ENCODE measurements around the gene KANSL1. TPM values are rescaled to one million over a fixed set of nuclear protein-coding genes. Genes with fewer than 3 reads are reported as not detected.

The KANSL1 gene
- total and polyA plus RNA-seq, 2 experiments from 2014 or later, result 12.2 to 38.2 TPM

DNA sequence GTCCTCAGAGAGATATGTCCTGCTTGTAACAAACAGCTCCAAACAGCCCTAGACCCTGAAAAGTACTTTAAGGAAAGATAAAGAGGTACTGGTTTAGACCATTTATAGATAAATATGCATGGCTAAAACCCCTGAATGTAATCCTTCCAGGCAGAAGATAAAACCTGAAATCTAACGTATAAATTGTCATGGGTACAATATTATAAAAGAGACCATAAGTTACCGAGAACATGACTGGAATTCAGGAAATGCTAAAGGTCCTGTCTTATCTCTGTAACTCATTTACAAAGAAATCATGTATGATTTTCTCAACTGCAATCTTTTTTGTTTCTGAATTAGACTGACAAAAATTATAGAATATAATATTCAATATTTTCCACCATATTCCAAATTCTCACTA lies 9.2 kb upstream of the KANSL1 start:
- no peaks in the 10 kb centered on the region for H3K9me2 ChIP-seq (ENCODE audit: insufficient read depth)
- no peak overlapping the region for H3K4me2 ChIP-seq (ENCODE audit: unreplicated experiment)
- H3K4me1 ChIP-seq (ENCODE audit: insufficient read depth), result peaks cover 16% of the 10 kb centered on the region
- no peaks in the 10 kb centered on the region for H3K36me3 ChIP-seq (ENCODE audit: low read depth)
- peaks cover 12% of the 10 kb centered on the region; the same call in 1 of the 2 replicates for H3F3A ChIP-seq (ENCODE audit: insufficient read depth)
- no peaks in the 10 kb centered on the region for H3K9me3 ChIP-seq (ENCODE audit: low read depth)
- no peak for DNase-seq
- WGBS, 2 experiments (ENCODE audit: low coverage in 1 of 2, low lambda C conversion rate in 2 of 2, missing lambda C conversion rate in 2 of 2), result 90 to 92% methylated on average over 2 of the region's 2 CpGs
- TF ChIP-seq EZH2phosphoT487 (IDR thresholded peaks at IDR 0.05; ENCODE audit: insufficient read depth, low read depth) (no peak), EZH2 (IDR thresholded peaks at IDR 0.05; ENCODE audit: insufficient read depth, poor library complexity, severe bottlenecking) (no peak)
- H3K27ac ChIP-seq, result no peak overlapping the region
- no peak overlapping the region for H2AFZ ChIP-seq
- H4K20me1 ChIP-seq (ENCODE audit: insufficient read depth), result peaks cover 9% of the 10 kb centered on the region; the same call in 1 of the 2 replicates
- no peak overlapping the region for H3K4me3 ChIP-seq
- H3K9ac ChIP-seq, result no peak overlapping the region
- no peaks in the 10 kb centered on the region for H3K27me3 ChIP-seq (replicated peaks; ENCODE audit: insufficient read depth)
- in situ Hi-C loops (cut with MboI), result no loop called here
- H3K79me2 ChIP-seq (ENCODE audit: insufficient read depth), result peaks cover 100% of the 10 kb centered on the region

DNA sequence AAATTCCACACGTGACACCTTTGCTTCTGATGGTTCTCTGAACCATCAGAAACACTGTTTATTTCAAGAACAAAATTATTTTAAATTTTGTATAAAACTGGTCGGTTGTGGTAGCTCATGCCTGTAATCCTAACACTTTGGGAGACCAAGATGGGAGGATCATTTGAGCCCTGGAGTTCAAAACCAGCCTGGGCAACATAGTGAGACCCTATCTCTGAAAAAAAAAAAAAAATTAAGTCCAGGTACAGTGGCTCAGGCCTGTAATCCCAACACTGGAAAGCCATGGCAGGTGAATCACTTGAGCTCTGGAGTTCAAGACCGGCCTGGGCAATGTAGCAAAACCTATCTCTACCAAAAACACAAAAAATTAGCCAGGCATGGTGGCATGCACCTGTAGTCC lies 8.3 kb upstream of the KANSL1 start:
- peaks cover 16% of the 10 kb centered on the region for H3K4me1 ChIP-seq (ENCODE audit: insufficient read depth)
- no peak for TF ChIP-seq EZH2phosphoT487 (IDR thresholded peaks at IDR 0.05; ENCODE audit: insufficient read depth, low read depth)
- no peak for TF ChIP-seq EZH2 (IDR thresholded peaks at IDR 0.05; ENCODE audit: insufficient read depth, poor library complexity, severe bottlenecking)
- no peak overlapping the region for H3K4me2 ChIP-seq (ENCODE audit: unreplicated experiment)
- no peaks in the 10 kb centered on the region for H3K9me3 ChIP-seq (ENCODE audit: low read depth)
- no peak for DNase-seq
- H3F3A ChIP-seq (ENCODE audit: insufficient read depth), result peaks cover 12% of the 10 kb centered on the region; the same call in 1 of the 2 replicates
- peaks cover 100% of the 10 kb centered on the region for H3K79me2 ChIP-seq (ENCODE audit: insufficient read depth)
- H3K9ac ChIP-seq, result no peak overlapping the region
- H2AFZ ChIP-seq, result no peak overlapping the region
- peaks cover 9% of the 10 kb centered on the region; the same call in 1 of the 2 replicates for H4K20me1 ChIP-seq (ENCODE audit: insufficient read depth)
- H3K27me3 ChIP-seq (replicated peaks; ENCODE audit: insufficient read depth), result no peaks in the 10 kb centered on the region
- 82 to 84% methylated on average over 3 of the region's 3 CpGs for WGBS, 2 experiments (ENCODE audit: low coverage in 1 of 2, low lambda C conversion rate in 2 of 2, missing lambda C conversion rate in 2 of 2)
- H3K4me3 ChIP-seq, result no peak overlapping the region
- in situ Hi-C loops (cut with MboI), result no loop called here
- no peaks in the 10 kb centered on the region for H3K36me3 ChIP-seq (ENCODE audit: low read depth)
- no peak overlapping the region for H3K27ac ChIP-seq
- no peaks in the 10 kb centered on the region for H3K9me2 ChIP-seq (ENCODE audit: insufficient read depth)

DNA sequence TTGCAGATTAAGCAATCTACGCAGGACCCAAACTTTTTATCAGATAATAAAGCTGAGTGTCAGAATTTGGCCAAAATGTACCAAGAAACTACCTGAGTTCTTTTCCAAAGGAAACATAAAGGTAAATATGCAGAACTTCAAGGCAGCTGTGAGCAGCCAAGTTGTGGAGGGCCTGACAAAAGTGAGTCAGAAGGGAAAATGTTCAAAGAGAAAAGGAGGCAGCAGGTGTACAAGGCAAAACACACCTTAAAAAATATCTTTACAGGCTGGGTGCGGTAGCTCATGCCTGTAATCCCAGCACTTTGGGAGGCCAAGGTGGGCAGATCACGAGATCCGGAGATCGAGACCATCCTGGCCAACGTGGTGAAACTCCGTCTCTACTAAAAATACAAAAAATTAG lies 7.0 kb upstream of the KANSL1 start:
- no peak for TF ChIP-seq EZH2 (IDR thresholded peaks at IDR 0.05; ENCODE audit: insufficient read depth, poor library complexity, severe bottlenecking)
- no peak for TF ChIP-seq EZH2phosphoT487 (IDR thresholded peaks at IDR 0.05; ENCODE audit: insufficient read depth, low read depth)
- Histone ChIP-seq H3K79me2 (ENCODE audit: insufficient read depth) (peaks cover 100% of the 10 kb centered on the region), H3K27me3 (replicated peaks; ENCODE audit: insufficient read depth) (no peaks in the 10 kb centered on the region), H3K4me3 (no peak overlapping the region), H3K9me3 (ENCODE audit: low read depth) (no peaks in the 10 kb centered on the region), H3K27ac (no peak overlapping the region), H3K4me2 (ENCODE audit: unreplicated experiment) (no peak overlapping the region), H3F3A (ENCODE audit: insufficient read depth) (peaks cover 12% of the 10 kb centered on the region; the same call in 1 of the 2 replicates), H3K36me3 (ENCODE audit: low read depth) (no peaks in the 10 kb centered on the region), H4K20me1 (ENCODE audit: insufficient read depth) (peaks cover 3% of the 10 kb centered on the region; the same call in 1 of the 2 replicates), H3K9ac (no peak overlapping the region), H2AFZ (no peak overlapping the region), H3K4me1 (ENCODE audit: insufficient read depth) (peaks cover 19% of the 10 kb centered on the region), H3K9me2 (ENCODE audit: insufficient read depth) (no peaks in the 10 kb centered on the region)
- 84 to 85% methylated on average over 7 of the region's 7 CpGs for WGBS, 2 experiments (ENCODE audit: low coverage in 1 of 2, low lambda C conversion rate in 2 of 2, missing lambda C conversion rate in 2 of 2)
- DNase-seq, result no peak
- in situ Hi-C loops (cut with MboI), result no loop called here

DNA sequence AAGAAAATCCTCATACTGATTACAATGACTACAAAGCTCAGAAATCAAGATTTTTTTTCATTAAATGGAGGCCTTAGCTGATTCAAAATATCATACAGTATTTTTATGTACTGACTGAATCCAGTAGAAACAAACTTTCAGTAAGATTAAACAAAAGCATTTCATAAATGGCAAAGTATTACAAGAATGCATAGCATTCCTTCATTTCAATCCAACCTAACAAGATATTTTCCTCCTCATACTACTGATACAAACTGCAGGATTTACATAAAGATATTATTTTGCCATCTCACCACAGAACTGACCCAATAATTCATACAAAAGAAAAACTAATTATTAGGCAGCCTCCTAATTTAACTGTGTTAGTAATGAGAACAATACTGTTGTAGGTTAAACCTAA lies 6.2 kb upstream of the KANSL1 start:
- H3K4me3 ChIP-seq, result no peak overlapping the region

DNA sequence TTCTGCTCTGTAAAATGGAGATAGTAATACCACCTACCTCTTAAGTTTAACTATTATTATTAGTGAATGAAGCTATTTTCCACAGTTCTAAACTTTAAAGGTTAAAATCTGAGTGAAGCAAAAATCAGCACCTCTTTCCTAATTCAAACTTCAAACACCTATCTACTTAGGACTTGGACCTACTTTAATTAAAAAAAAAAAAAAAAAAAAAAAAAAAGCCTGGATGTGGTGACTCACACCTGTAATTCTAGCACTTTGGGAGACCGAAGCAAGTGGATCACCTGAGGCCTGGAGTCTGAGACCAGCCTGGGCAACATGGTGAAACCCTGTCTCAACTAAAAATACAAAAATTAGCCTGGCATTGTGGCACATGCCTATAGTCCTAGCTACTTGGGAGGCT lies 5.0 kb upstream of the KANSL1 start:
- Histone ChIP-seq H4K20me1 (ENCODE audit: insufficient read depth) (peaks cover 3% of the 10 kb centered on the region; the same call in 1 of the 2 replicates), H3K9ac (no peak overlapping the region), H3K9me3 (ENCODE audit: low read depth) (no peaks in the 10 kb centered on the region), H2AFZ (no peak overlapping the region), H3K27me3 (replicated peaks; ENCODE audit: insufficient read depth) (no peaks in the 10 kb centered on the region), H3F3A (ENCODE audit: insufficient read depth) (peaks cover 21% of the 10 kb centered on the region), H3K4me1 (ENCODE audit: insufficient read depth) (peaks cover 29% of the 10 kb centered on the region), H3K4me2 (ENCODE audit: unreplicated experiment) (no peak overlapping the region), H3K79me2 (ENCODE audit: insufficient read depth) (peaks cover 91% of the 10 kb centered on the region), H3K4me3 (no peak overlapping the region), H3K36me3 (ENCODE audit: low read depth) (no peaks in the 10 kb centered on the region), H3K27ac (no peak overlapping the region), H3K9me2 (ENCODE audit: insufficient read depth) (no peaks in the 10 kb centered on the region)
- 96 to 100% methylated on average over 1 of the region's 1 CpG for WGBS, 2 experiments (ENCODE audit: low coverage in 1 of 2, low lambda C conversion rate in 2 of 2, missing lambda C conversion rate in 2 of 2)
- in situ Hi-C loops (cut with MboI), result no loop called here
- DNase-seq, result no peak
- TF ChIP-seq EZH2 (IDR thresholded peaks at IDR 0.05; ENCODE audit: insufficient read depth, poor library complexity, severe bottlenecking) (no peak), EZH2phosphoT487 (IDR thresholded peaks at IDR 0.05; ENCODE audit: insufficient read depth, low read depth) (no peak)

More for the DNA sequence above, 6.2 kb upstream of the KANSL1 start:
- Histone ChIP-seq H3K4me1 (ENCODE audit: insufficient read depth) (peaks cover 27% of the 10 kb centered on the region), H3K79me2 (ENCODE audit: insufficient read depth) (peaks cover 100% of the 10 kb centered on the region), H3K27me3 (replicated peaks; ENCODE audit: insufficient read depth) (no peaks in the 10 kb centered on the region), H3F3A (ENCODE audit: insufficient read depth) (peaks cover 18% of the 10 kb centered on the region), H3K9ac (peak overlapping the region; percentile 0; the same call in 1 of the 2 replicates), H3K9me2 (ENCODE audit: insufficient read depth) (no peaks in the 10 kb centered on the region), H3K9me3 (ENCODE audit: low read depth) (no peaks in the 10 kb centered on the region), H3K36me3 (ENCODE audit: low read depth) (no peaks in the 10 kb centered on the region), H3K27ac (peak overlapping the region; percentile 0), H3K4me2 (ENCODE audit: unreplicated experiment) (peak overlapping the region; percentile 53), H2AFZ (no peak overlapping the region), H4K20me1 (ENCODE audit: insufficient read depth) (peaks cover 3% of the 10 kb centered on the region; the same call in 1 of the 2 replicates)
- TF ChIP-seq EZH2phosphoT487 (IDR thresholded peaks at IDR 0.05; ENCODE audit: insufficient read depth, low read depth) (no peak), EZH2 (IDR thresholded peaks at IDR 0.05; ENCODE audit: insufficient read depth, poor library complexity, severe bottlenecking) (no peak)
- in situ Hi-C loops (cut with MboI), result no loop called here
- no peak for DNase-seq

All from GM23248 (cell line).